Lung microvascular endothelial cell (primary cell): ENCODE data around the gene MRPS33. TPM values are rescaled to one million over a fixed set of nuclear protein-coding genes. Genes with fewer than 3 reads are reported as not detected.
"Not testable (repeated sequence)": the region's sequence is repeated elsewhere in the genome, so short reads cannot be mapped to it uniquely, and the experiment has no call there.

ENCODE experiments used
- DNase-seq, 2 donors: peaks; one replicate each; pipeline versions ENCODE4 v3.0.0 to v3.0.0-alpha.2; 2010; ENCODE audit warnings: low read depth in 2 of 2
- total RNA-seq: library from RNA; depleted of rRNA; stranded (reverse); fragments of >200 nt; gene quantifications from 2 replicates; pipeline ENCODE4 v1.2.1, GENCODE V29; 2014

MRPS33 gene
- total RNA-seq = 13.5 and 17.2 TPM in 2 replicates

- DNase-seq = peak; percentile 96 to 97
These were observed at the start of gene MRPS33 for GRCh38 chr7:141014524-141015395. MRPS33 (minus strand) TSS chr7:141014952; CDS start chr7:141010633, 4,319 bp downstream.

GRCh38 chr7:141057788-141058187 is 43.0 kb upstream of the MRPS33 start:
- DNase-seq = no peak

GRCh38 chr7:141055146-141055545 is 40.4 kb upstream of the MRPS33 start:
- DNase-seq = no peak

- DNase-seq = no peak
These were observed 38.9 kb upstream of the MRPS33 start for GRCh38 chr7:141053626-141054025.

GRCh38 chr7:141045842-141046620 is 31.3 kb upstream of the MRPS33 start:
- DNase-seq = no peak

- DNase-seq = no peak
These were observed 30.5 kb upstream of the MRPS33 start for GRCh38 chr7:141045126-141045841.

GRCh38 chr7:141043616-141044015 is 28.9 kb upstream of the MRPS33 start:
- no peak for DNase-seq

GRCh38 chr7:141042222-141043193 is 27.8 kb upstream of the MRPS33 start:
- no peak for DNase-seq

GRCh38 chr7:141039376-141039775 is 24.6 kb upstream of the MRPS33 start:
- no peak for DNase-seq

GRCh38 chr7:141038100-141038499 is 23.3 kb upstream of the MRPS33 start:
- DNase-seq = not testable (repeated sequence)

GRCh38 chr7:141032539-141033323 is 18.0 kb upstream of the MRPS33 start:
- not testable (repeated sequence) for DNase-seq

- DNase-seq = no peak
These were observed 14.0 kb upstream of the MRPS33 start for GRCh38 chr7:141028767-141029166.

GRCh38 chr7:141027043-141027442 is 12.3 kb upstream of the MRPS33 start:
- DNase-seq = no peak

GRCh38 chr7:141024668-141025067 is 9.9 kb upstream of the MRPS33 start:
- DNase-seq = no peak

- no peak for DNase-seq
These were observed 8.5 kb upstream of the MRPS33 start for GRCh38 chr7:141023295-141023694.

- no peak for DNase-seq
These were observed 2.8 kb upstream of the MRPS33 start for GRCh38 chr7:141017555-141017954.

GRCh38 chr7:141016349-141016748 is 1.6 kb upstream of the MRPS33 start:
- DNase-seq = no peak

- DNase-seq = peak; percentile 24 to 64
These were observed 628 bp downstream of the MRPS33 start for GRCh38 chr7:141014125-141014523.

GRCh38 chr7:141013345-141013715 is 1.4 kb downstream of the MRPS33 start:
- peak in 1 of 2 donors; percentile 8 for DNase-seq
